Activated T-helper 1 cell treated with Interleukin-2 at 50 U/mL for 16 hours (primary cell): ENCODE measurements around the gene KANTR.

Source experiments
- DNase-seq: peaks from one replicate; pipeline ENCODE4 v3.0.0-alpha.2; 2020; ENCODE audit warnings: low read depth

Gene KANTR, protein sequence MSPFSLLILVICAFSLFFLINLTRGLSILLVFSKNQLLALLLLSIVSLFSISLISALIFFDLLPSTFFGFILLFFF

DNA sequence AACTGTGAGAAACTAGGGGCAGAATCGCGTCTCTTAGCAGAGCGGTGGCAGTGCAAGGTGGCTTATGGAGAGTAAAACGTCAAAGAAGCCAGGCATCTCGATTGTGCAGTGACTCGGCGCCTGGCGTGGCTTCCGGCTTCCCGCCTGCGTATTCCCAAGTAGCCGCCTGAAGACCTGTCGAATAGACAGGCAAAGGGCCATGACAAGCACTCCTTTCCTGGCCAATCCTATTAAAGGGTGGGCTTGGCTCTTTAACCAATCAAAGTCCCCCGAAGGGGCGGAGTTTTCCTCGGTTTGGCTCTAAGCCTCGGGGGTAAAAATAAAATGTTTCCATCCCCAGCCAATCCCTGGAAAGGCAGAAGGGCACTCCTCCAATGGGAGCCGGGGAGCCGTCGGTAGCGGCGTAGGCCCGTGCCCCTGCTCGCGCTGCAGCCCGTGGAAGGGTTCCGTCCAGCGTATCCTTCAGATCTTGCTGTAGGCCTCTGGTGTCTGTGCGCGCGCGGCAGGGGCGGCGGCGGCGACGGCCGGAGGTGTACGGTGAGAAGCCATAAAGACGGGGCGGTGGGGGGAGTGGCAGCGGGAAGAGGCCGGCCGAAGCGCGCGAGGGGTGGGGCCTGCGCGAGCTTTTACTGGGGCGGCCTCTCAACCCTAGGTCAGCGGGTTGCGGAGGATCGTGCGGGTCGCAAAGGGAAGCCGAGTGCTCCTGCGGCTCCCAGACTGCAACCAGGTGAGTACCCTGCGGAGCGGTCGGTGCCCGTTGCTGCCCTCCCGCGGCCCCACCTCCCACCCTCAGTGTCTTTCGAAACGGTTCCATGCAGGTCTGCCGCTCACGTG lies at the start of gene KANTR:
TSS of gene KANTR (plus strand) at position 395 of the 834 bp plus-strand sequence. CDS start 30,131 bp downstream, outside the sequence.
- peak; percentile 60 for DNase-seq

DNA sequence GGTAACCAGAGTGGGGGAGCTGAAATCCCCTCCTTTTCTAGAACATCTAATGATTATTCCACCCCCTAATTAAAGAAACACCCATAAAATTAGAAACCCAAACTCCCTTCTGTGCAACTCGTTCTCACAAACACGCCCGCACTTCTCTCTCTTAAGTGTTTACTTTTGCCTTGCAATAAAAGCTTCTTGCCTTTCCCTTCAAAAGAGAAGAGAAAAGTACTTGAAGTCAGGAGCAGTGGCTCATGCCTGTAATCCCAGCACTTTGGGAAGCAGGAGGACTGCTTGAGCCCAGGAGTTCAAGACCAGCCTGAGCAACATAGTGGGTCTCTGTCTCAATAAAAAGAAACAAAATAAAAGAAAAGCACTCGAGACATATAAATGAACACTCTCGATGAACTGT lies 48.9 kb upstream of the KANTR start:
- no peak for DNase-seq

DNA sequence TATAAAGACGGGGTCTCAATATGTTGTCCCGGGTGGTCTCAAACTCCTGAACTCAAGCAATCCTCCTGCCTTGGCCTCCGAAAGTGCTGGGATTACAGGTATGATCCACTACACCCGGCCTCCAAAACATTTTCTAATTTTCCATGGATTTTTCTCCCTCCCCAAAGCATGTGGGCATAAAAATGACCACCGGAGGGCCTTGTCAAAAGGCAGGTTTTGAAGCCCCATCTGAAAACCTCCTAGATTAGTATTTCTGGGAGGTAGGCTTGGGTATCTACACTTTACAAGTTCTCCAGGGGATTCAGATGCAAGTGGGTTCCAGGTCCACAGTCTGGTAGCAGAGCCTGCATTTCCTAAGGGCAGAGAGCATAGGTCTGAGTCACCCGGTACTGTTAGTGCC lies 46.7 kb upstream of the KANTR start:
- no peak for DNase-seq

DNA sequence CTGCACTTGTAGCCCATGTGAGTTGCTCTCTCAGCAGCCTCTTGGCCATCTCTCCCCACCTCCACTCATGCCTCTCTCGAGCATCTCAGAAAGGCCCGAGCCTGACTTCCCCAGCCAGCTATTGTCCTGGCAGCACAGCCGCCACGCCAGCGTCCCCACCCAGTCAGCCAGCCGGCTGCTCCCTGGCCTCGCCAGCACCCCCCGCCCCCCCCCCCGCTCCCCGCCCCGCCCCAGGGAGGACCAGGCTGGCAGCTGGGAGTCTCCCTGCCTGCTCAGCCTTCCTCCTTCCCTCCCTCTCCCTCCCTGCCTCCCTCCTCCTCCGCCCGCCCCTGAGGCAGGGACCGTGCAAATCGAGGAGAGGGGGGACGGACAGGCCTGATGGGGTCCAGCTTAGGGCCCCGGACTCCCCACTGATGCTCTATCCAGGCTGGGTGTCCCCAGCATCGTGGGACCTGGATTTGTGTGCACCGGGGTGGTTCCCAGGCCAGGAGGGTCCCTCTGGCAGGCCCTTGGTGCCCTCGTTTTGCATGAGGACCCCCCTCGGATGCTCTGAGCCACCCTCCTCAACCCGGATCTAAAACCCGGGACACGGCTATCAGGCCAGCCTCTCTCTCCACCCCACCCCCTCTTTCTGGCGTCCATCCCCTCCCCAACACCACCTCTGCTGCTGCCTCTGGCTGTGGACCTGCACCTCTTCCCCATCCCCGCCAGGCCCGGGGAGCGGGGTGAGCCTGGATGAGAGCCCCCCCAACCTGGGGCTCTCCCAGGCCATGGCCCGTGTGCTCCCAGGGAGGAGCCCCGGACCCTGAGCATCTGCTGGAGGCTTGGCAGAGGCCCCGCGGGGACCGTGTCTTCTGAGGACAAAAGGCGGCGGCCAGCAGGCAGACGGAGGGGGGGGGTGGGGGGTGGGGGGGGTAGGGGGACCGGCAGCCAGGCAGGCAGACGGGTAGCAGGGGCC lies 45.5 kb upstream of the KANTR start, which contains the start of gene GPR173:
TSS of gene GPR173 (plus strand) at position 621 of the 958 bp plus-strand sequence. CDS start 27,833 bp downstream, outside the sequence.
- DNase-seq = no peak

DNA sequence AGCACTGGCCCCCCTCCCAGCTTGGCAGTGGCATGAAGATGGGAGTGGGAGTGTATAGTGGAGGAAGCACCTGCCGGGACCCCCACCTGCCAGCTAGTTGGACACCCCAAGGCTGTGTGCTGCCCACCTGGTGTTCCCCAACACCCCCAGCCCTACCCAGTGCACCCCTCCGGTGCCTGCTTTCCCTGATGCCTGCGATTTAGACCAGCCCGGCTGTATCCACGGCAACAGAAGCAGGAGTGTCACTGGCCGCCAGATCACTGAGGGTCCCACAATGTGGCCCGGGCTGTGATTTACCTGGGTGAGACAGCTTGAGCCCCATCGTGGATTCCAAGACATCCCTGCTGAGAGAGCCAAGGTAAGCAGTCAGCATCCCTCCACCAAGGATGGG lies 44.8 kb upstream of the KANTR start:
- no peak for DNase-seq

DNA sequence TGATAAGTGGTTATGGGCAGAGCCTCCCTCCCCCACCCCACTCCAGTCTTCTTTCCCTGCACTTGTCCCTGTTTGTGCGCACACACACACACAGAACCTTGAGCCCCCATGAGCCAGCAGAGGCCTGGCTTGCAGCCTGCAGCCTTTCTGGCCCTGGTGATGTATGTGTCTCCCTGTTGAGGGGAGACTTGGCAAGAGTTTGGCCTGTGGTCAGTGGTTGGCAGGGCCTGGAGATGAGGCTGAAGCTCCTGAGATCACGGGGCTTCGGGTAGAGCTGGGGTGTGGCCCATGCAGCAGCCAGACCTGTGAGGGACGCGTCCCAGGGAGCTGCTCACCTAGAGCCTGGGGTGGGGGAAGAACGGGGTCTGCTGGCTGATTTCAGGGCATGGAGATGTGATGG lies 43.1 kb upstream of the KANTR start:
- no peak for DNase-seq

DNA sequence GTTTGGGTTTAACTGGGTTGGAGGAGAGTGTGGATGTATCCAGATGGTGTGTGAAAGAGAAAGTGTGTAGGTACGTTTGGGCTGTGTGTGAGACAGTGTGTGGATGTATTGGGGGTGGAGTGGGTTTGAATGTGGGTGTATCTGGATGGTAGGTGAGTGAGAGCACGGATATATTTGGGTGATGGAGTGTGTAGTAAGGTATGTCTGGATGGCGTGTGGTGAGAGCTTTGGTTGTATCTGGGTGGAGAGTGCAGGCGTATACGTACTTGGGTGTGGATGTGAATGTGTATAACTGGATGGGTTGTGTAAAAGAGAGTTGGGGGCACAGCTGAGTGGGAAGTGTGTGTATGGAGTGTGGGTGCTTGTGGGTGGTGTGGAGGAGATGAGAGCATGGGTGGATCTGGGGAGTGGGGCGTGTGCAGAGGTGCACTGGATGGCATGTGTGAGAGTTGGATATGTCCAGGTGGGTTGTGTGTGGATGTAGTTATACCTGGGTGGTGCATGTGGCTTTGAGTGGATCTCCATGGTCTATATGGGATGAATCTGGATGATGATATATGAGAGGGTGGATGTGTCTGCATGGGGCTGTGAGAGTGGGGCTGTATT lies 38.6 kb upstream of the KANTR start:
- no peak for DNase-seq

DNA sequence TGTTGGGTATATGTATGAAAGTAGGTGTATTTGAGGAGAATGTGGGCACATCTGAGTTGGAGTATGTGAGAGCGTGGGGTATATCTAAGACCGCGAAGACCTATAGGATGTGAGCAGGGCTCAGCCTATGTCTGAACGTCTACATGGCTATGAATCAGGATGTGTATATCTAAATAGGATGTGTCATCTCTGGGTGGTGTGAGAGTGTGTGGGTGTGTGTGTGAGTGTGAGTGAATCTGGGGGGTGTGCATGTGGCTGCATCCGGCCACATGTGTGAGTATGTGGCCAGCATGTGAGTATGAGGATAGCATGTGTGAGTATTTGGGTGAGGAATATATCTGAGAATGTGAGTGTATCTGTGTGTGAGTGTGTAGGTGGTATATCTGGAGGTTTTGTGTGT lies 37.6 kb upstream of the KANTR start:
- no peak for DNase-seq

DNA sequence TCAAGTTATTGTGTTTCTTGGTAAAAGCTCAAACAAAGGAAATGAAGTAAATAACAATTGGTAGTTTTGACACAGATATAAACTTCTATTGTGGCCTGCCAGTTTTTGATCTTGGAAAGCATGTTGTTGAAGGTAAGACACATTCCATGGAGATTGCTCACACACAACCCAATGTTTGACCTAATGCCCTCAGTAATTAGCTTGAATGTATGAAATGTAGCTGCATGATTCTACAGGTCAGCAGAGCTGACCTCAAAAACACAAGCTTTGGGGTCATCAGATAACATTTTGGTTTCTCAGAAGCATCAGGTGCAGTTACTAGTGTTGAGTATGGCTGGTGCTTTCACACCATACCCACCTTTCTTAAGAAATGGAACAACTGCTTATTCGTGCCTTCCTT lies 28.8 kb upstream of the KANTR start:
- DNase-seq = no peak

DNA sequence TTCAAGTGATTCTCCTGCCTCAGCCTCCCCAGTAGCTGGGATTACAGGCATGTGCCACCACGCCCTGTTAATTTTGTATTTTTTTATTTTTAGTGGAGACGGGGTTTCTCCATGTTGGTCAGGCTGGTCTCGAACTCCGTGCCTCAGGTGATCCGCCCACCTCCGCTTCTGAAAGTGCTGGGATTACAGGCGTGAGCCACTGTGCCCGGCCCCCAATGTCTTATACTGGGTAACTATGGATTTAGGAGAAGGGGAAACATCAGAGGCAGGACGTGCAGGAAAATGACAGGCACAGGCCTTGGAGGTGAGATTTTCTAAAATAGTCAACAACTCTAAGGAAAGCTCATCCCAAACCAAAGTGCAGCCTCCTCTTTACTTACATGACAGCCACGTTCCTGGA lies 22.9 kb upstream of the KANTR start:
- DNase-seq = no peak

DNA sequence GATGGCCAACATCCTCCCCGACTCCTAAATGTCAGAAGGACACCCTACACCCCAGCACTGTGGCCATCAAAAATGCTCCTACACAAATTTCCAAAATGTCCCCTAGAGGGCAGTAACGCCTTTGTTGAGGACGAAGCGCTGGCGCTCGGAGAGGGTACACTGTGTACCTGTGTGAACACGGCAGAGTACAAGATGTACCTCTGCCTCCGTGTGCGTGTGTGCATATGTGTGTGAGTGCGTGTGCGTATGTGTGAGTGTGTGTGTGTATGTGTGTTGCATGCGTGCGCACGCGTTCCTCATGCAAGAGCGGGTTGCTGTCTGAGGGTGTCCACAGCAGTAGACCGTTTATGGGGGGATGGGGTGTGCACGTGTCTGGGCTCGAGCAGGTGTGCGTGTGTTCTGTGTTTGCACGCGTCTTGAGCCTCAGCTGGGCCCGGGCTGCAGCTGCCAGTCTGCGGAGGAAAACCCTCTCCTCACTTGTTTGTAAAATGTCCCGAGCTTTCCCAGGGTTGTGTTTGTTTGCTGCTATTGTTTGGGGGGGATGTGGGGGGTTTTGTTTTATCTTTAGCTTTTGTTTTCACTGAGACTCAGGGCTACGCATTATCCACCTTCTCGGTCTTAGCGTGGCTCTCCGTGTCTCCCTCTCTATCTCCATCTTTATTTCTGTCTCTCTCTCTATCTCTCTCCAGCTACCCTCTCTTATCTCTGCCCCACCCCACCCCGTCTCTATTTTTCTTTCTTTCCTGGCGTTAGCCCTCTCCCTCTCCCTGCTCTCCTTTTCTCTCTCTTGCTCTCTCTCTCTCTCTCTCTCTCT lies 22.1 kb upstream of the KANTR start:
- peak; percentile 57 for DNase-seq

DNA sequence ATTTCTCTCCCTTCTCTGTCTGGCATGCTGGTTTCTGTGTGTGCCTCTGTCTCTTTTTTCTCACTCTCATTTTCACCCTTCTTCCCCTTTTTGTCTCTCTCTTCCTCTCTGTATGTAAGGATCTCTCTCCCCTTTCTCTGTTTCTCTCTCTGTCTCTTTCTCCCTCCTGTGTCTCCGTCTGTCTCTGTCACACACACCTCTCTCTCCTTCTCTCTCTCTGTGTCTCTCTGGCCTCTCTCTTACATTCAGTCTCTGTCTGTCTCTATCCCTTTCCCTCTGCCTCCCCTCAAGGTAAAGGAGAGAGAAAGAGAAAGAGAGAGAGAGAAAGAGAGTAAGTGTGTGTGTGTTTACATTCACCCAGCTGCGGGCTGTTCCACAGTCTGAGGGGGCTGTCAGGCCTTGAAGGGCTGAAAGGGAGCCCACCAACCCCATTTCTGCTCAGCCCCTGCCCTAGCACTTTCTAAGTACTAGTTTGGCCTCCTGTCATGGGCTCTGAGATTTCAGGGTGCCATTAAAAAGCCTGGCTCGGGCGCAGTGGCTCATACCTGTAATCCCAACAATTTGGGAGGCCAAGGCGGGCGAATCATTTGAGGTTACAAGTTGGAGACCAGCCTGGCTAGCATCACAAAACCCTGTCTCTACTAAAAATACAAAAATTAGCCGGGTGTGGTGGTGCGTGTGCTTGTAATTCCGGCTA lies 21.4 kb upstream of the KANTR start:
- no peak for DNase-seq

DNA sequence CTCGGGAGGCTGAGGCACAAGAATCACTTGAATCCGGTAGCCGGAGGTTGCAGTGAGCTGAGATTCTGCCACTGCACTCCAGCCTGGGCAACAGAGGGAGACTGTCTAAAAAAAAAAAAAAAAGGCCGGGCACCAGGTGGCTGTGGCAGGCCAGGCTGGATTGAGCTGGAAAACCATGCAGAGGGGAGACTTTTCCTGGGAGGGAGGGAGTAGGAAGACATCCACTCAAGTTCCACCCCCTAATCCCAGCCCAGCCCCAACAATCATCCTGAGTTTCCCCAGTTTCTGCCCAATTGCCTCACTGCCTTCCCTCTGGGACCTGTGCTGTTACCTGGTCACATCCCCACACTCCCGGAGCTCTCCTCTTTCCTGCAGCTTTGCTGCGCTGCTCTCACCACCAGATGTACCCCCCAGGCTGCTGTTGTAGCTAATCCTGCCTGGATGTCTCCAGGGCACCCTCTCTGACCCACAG lies 20.8 kb upstream of the KANTR start:
- DNase-seq = no peak

DNA sequence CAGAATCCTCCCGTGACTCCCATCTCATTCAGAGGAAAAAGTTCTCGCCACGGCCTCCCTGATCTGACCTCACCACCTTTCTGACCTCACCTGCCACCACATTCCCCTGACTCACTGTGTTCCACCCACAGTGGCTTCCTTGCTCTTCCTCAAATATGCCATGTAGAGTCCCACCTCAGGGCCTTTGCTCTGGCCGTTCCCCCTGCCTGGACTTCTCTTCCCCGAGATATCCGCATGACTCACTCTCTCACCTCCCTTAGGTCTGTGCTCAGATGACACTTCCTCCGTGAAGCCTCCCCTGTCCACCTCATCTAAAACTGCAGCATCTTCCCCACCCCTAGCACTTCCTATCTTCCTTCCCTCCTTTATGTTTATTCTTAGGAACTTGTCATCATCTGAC lies 18.9 kb upstream of the KANTR start:
- DNase-seq = no peak

DNA sequence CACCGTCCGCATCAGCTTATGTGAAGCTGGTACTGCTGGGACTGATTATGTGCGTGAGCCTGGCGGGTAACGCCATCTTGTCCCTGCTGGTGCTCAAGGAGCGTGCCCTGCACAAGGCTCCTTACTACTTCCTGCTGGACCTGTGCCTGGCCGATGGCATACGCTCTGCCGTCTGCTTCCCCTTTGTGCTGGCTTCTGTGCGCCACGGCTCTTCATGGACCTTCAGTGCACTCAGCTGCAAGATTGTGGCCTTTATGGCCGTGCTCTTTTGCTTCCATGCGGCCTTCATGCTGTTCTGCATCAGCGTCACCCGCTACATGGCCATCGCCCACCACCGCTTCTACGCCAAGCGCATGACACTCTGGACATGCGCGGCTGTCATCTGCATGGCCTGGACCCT lies 17.3 kb upstream of the KANTR start:
- DNase-seq = no peak

DNA sequence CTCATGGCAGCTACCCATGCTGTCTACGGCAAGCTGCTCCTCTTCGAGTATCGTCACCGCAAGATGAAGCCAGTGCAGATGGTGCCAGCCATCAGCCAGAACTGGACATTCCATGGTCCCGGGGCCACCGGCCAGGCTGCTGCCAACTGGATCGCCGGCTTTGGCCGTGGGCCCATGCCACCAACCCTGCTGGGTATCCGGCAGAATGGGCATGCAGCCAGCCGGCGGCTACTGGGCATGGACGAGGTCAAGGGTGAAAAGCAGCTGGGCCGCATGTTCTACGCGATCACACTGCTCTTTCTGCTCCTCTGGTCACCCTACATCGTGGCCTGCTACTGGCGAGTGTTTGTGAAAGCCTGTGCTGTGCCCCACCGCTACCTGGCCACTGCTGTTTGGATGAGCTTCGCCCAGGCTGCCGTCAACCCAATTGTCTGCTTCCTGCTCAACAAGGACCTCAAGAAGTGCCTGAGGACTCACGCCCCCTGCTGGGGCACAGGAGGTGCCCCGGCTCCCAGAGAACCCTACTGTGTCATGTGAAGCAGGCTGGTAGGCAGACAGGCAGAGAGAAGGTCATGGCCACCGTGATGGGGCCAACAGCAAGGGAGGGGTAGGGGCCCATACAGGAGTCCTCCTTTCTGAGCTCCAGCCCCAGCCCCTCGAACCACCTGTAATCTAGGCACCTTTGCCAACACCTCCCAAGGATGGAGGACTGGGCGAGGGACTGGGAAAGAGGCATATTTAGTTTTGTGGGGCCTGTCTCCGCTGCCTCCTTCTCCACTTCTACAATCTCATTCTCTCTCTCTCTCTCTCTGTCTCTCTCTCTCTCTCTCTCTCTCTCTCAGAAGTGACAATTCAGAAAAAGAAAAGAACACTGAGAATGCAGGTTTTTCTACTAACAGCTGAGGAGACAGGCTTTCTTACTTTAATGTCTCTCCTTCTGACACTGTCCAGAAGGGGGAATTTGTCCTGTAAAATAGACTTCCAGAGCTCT lies 16.4 kb upstream of the KANTR start:
- no peak for DNase-seq

DNA sequence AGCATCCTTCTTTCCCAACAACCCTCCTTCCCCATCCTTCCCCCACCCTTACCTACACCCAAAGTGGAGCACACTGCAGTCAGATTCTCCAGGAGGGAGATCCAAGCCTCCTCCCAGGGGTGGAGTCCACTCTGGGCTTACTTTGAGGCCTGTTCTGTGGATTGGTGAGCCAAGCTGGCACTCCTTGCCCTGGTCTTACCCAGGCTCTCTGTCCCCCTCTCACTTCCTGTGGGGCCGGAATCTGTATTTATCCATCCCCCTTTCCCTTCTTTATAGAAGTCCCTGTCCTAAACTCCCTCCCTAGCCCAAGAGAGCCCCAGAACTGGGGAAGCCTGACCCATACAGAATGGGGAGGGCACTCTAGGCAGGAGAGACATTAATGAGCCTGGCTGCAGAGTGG lies 15.0 kb upstream of the KANTR start:
- no peak for DNase-seq

DNA sequence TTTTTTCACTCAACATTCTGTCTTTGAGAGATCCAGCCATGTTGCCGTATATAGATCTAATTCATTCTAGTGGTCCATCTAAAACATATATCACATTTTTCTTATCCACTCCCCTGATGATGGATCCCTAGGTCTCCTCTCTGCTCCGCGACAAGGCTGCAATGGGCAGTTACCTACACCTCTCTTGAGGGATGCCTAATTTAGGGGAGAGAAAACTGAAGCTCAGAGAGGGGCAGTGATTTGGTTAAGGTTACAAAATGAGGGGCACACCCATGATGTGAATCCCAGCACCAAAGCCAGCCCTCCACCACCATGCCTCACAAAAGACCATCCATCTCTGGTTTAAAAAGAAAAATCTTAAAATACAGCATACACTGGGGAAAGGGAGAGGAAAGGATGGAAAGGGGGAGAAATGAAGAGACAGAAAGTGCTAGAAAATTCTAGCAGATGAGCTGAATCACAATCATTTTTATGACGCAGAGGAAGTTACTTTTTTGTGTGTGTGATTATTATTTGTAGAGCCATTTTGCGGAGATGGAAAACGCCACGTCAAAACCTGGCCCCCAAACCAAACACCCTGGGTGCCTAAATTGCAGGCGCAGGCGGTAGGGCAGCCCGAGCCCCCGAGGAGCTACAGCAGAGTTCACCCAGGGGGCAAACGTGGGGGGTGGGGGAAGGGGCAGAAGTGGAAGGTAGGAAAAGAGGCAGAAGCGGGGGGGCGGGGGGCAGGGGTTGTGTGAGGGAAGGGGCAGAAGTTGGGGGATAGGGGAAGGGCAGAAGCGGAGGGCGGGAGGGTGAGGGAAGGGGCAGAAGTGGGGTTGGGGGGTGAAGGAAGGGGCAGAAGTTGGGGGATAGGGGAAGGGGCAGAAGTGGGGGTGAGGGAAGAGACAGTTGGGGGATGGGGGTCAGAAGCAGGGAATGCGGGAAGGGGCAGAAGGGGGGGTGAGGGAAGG lies 13.0 kb upstream of the KANTR start:
- no peak for DNase-seq
